Mucosa of rectum (tissue), 2 donors: Measurements from ENCODE around the gene ABHD17C.
"Not testable (repeated sequence)": the region's sequence is repeated elsewhere in the genome, so short reads cannot be mapped to it uniquely, and the experiment has no call there.

Experiments
- H3K27ac ChIP-seq, 2 donors: one replicate each; pipeline ENCODE4 v1.7.0; 2013; ENCODE audit warnings: inconsistent platforms in 2 of 2, low read depth in 2 of 2, low read length in 2 of 2
- H3K27me3 ChIP-seq, 2 donors: one replicate each; pipeline ENCODE4 v1.7.0; 2013; ENCODE audit warnings: low read length in 2 of 2; ENCODE audit not compliant: control insufficient read depth in 2 of 2, insufficient read depth in 2 of 2
- H3K36me3 ChIP-seq, 2 donors: one replicate each; pipeline ENCODE4 v1.7.0; 2013; ENCODE audit warnings: low read length in 2 of 2; ENCODE audit not compliant: control insufficient read depth in 2 of 2, insufficient read depth in 2 of 2
- H3K4me1 ChIP-seq, 2 donors: one replicate each; pipeline ENCODE4 v1.7.0; 2013; ENCODE audit warnings: low read length in 2 of 2, mild to moderate bottlenecking in 1 of 2; ENCODE audit not compliant: control insufficient read depth in 2 of 2, insufficient read depth in 2 of 2
- H3K4me3 ChIP-seq, 2 donors: one replicate each; pipeline ENCODE4 v1.7.0; 2013; ENCODE audit warnings: low read length in 2 of 2
- H3K9ac ChIP-seq, 2 donors: one replicate each; pipeline ENCODE4 v1.7.0; 2013; ENCODE audit warnings: low read length in 2 of 2, low read depth in 1 of 2, mild to moderate bottlenecking in 1 of 2
- H3K9me3 ChIP-seq, 2 donors: one replicate each; pipeline ENCODE4 v1.7.0; 2013; ENCODE audit warnings: low read length in 2 of 2; ENCODE audit not compliant: control insufficient read depth in 2 of 2
- donor health status: healthy.
- donor health status: Normal muscosa, but diverticular disease.

The ABHD17C gene

DNA sequence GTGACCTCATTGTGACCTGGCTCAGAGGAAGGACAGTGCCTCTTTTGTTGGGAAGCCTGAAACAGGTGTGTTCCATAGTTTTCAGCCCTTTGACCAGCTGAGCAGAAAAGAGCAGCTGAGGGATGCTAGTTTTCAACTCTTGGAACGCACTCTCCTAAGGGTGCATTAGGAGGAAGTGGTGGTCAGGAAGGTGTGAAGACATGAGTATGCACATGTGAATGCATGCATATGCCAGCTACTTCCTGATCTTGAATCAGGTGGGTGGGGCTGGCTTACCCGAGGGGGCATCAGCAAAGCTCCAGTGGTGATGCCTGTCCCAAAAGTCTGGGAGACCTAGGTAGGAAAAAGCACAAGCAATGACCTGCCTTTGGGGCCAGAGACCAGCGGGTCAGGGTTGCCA is 60.8 kb downstream of the ABHD17C start:
- H3K36me3 ChIP-seq = peaks cover 18 to 21% of the 10 kb centered on the region in 2 donors
- H3K27me3 ChIP-seq = no peaks in the 10 kb centered on the region
- no peaks in the 10 kb centered on the region for H3K4me1 ChIP-seq
- no peaks in the 10 kb centered on the region for H3K9me3 ChIP-seq
- no peak overlapping the region for H3K27ac ChIP-seq
- no peak overlapping the region for H3K4me3 ChIP-seq
- no peak overlapping the region for H3K9ac ChIP-seq

DNA sequence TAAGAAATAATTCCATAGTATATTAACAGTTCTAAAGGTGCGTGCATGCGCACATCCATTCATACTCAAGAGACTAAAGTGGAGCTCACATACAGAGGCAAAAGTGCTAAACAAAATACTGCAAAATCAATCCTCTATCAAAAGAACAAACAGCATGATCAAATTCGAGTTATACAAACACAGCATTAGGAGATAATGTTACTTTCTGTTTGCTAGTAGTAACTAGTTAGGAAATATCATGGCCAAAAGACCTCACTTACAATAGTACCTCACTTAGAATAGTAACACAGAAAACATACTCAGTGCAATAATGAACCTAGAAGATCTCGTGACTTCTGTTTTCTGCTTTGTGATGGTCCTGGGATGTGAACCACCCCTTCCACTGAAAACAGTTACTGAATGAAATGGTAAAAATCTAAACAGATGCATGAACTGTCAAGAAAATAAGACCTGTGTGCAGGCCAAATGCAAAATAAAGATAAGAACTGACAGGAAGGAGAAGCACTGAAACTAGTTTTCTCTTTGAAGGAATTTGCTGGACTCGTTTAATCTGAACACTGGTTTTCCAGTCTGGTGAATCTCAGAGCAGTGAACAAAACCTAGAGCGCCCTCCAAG is 63.1 kb downstream of the ABHD17C start:
- no peaks in the 10 kb centered on the region for H3K9me3 ChIP-seq
- no peak overlapping the region for H3K9ac ChIP-seq
- H3K27ac ChIP-seq = no peak overlapping the region
- no peaks in the 10 kb centered on the region for H3K27me3 ChIP-seq
- H3K4me3 ChIP-seq = no peak overlapping the region
- peaks cover 14 to 17% of the 10 kb centered on the region in 2 donors for H3K36me3 ChIP-seq
- H3K4me1 ChIP-seq = no peaks in the 10 kb centered on the region

DNA sequence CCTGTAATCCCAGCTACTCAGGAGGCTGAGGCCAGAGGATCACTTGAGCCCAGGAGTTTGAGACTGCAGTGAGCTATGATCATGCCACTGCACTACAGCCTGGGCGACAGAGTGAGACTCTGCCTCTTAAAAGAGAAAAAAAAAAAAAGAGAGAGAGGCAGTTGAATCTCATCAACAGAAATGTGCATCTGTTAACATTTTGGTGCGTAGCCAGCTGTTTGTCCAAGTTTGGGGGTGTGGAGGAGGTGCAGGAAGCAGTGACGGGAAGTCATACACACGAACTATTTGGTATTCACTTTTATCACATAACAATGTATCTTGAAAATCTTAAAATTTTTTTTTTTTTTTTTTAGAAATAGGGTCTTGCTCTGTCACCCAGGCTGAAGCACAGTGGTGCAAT is 65.8 kb downstream of the ABHD17C start:
- Histone ChIP-seq H3K9me3 (no peaks in the 10 kb centered on the region), H3K4me3 (no peak overlapping the region), H3K36me3 (peaks cover 0 to under 1% of the 10 kb centered on the region in 2 donors), H3K4me1 (no peaks in the 10 kb centered on the region), H3K27me3 (no peaks in the 10 kb centered on the region), H3K27ac (no peak overlapping the region), H3K9ac (no peak overlapping the region)

DNA sequence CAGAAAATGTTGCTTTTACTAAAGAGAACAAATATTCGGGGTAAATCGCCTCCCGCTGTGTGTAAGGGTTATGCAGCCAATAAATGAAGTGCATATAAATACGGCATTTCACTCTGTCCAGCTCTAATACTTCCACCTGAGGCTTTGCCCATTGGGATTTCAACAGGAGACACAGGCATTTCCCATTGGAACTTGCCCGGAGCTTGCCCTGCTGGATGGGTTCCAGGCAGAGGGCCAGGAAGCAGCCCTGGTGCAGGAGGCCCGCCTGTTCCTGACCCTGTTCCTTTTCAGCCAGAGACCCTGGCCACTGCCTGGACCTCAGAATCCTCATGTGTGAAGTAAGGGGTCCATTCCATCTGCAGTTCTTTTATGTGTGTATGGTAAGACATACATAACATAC is 66.6 kb downstream of the ABHD17C start:
- no peak overlapping the region for H3K27ac ChIP-seq
- no peaks in the 10 kb centered on the region for H3K9me3 ChIP-seq
- no peaks in the 10 kb centered on the region for H3K36me3 ChIP-seq
- no peak overlapping the region for H3K9ac ChIP-seq
- H3K27me3 ChIP-seq = no peaks in the 10 kb centered on the region
- H3K4me1 ChIP-seq = no peaks in the 10 kb centered on the region
- no peak overlapping the region for H3K4me3 ChIP-seq

DNA sequence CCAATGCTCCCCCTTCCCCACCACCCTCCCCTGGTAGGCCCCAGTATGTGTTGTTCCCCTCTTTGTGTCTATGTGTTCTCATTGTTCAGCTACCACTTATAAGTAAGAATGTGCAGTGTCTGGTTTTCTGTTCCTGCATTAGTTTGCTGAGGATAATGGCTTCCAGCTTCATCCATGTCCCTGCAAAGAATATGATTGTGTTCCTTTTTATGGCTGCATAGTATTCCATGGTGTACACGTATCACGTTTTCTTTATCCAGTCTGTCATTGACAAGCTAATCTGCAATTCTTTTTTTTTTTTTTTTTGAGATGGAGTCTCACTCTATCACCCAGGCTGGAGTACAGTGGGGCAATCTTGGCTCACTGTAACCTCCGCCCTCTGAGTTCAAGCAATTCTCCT is 68.1 kb downstream of the ABHD17C start:
- not testable (repeated sequence) for H3K4me3 ChIP-seq, H3K9ac ChIP-seq, H3K9me3 ChIP-seq, H3K27ac ChIP-seq, H3K27me3 ChIP-seq, H3K4me1 ChIP-seq, H3K36me3 ChIP-seq

DNA sequence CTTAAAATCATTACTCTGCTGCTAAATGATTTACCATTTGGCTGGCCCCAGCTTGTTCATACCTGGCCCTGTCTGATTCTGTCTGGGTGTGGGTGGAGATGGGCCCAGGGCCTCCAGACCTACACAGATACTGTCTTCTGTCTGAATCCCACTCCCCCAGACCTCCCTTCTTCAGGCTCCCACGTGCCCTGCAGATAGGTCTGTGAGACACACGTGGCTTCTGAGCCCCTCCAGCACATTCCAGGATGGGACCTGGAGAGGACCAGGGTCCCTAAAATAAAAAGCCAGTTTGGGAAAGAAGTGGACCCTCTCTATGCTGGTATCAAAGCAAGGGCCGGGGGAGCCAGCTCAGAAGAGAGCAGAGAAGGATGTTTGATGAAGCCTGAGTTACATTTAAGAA is 69.4 kb downstream of the ABHD17C start:
- Histone ChIP-seq H3K27me3 (no peaks in the 10 kb centered on the region), H3K36me3 (no peaks in the 10 kb centered on the region), H3K9ac (no peak overlapping the region), H3K4me1 (no peaks in the 10 kb centered on the region), H3K9me3 (no peaks in the 10 kb centered on the region), H3K27ac (no peak overlapping the region), H3K4me3 (no peak overlapping the region)

DNA sequence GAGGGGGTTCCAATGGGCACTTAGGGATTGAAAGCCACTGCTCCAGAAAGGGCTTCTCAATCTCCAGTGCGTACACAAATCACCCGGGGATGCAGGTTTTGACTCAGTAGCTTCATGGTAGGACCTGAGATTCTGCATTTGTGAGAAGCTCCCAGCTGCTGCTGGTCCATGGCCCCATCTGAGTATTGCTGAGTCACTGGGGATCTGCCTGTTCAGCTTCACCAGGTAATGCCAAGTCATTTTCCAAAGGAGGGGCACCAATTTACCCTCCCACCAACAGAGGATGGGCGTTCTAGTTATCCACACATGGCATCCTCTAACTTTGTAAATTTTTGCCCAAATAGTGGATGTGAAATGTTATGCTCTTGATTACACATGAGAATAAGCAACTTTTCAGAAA is 71.2 kb downstream of the ABHD17C start:
- no peaks in the 10 kb centered on the region for H3K9me3 ChIP-seq
- no peak overlapping the region for H3K4me3 ChIP-seq
- H3K4me1 ChIP-seq = no peaks in the 10 kb centered on the region
- H3K27ac ChIP-seq = no peak overlapping the region
- no peak overlapping the region for H3K9ac ChIP-seq
- H3K27me3 ChIP-seq = no peaks in the 10 kb centered on the region
- no peaks in the 10 kb centered on the region for H3K36me3 ChIP-seq

DNA sequence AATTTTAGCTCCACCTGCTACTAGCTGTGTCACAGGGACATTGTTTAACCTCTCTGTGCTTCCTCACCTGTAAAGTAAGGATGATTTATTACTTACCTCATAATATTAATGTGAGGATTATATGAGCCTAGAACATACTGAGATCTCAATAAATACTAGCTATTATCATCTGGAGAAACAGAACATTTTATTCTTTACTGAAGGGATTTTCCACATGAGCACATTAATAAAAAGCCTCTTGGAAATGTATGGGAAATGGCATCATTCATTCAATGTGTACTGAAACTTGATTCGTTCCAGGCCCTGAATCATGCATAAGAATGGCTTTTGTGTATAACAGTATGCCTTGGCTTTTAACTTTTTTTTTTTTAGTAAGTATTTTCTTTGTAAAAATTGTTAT is 73.0 kb downstream of the ABHD17C start:
- H3K27me3 ChIP-seq = no peaks in the 10 kb centered on the region
- no peaks in the 10 kb centered on the region for H3K36me3 ChIP-seq
- no peak overlapping the region for H3K4me3 ChIP-seq
- H3K27ac ChIP-seq = no peak overlapping the region
- no peaks in the 10 kb centered on the region for H3K4me1 ChIP-seq
- H3K9me3 ChIP-seq = no peaks in the 10 kb centered on the region
- no peak overlapping the region for H3K9ac ChIP-seq

DNA sequence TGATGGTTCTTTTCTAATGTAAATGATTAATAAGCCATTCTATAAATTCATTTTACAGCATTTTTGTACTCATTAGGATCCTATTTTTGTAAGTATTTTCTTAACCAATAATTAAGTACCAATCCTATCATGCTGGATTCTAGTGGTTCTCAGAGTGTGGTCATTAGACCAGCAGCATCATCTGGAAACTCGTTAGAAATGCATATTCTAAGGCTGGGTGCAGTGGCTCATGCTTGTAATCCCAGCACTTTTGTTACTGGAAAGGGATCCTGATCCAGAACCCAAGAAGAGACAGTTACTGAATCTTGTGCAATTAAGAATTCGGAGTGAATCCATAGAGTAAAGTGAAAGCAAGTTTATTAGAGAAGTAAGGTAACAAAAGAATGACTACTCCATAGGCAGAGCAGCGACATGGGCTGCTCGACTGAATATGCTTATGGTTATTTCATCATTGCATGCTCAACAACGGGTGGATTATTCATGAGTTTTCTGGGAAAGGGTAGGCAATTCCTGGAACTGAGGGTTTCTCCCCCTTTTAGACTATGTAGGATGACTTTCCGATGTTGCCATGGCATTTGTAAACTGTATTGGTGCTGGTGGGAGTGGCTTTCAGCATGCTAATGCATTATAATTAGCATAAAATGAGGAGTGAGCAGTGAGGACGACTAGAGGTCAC is 74.2 kb downstream of the ABHD17C start:
- H3K27ac ChIP-seq = no peak overlapping the region
- no peak overlapping the region for H3K4me3 ChIP-seq
- H3K4me1 ChIP-seq = no peaks in the 10 kb centered on the region
- H3K9ac ChIP-seq = no peak overlapping the region
- no peaks in the 10 kb centered on the region for H3K9me3 ChIP-seq
- H3K27me3 ChIP-seq = no peaks in the 10 kb centered on the region
- H3K36me3 ChIP-seq = no peaks in the 10 kb centered on the region

DNA sequence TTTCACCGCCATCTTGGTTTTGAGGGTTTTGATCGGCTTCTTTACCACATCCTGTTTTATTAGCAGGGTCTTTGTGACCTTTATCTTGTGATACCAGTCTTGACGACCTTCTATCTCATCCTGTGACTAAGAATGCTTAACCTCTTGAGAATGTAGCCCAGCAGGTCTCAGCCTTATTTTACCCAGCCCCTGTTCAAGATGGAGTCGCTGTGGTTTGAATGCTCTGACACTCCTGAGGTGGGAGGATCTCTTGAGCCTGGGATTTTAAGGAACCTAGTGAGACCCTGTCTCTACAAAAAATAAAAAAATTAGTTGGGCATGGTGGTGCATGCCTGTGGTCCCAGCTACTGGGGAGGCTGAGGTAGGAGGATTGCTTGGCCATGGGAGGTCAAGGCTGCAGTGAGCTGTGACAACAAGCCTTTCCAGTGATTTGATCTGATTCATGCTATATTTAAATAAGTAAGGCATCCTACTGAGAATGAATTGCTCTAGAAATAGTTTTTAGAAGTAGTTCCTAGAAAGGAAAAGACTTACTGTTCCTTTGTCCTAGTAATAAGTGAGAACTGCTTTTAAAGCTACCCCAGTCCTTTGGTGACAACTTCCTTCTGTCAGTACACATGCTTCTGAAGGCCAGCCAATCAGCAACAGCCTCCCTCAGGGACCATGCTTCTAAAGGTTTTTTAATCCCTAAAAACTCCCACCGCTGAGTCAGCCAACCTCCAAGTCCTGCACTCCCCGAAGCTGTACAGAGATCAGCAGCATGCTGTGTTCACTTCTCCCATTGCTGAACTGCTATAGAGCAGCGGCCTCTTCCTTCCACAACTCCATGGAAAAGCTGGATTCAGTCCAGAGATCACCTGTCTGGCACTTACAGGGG is 75.0 kb downstream of the ABHD17C start:
- Histone ChIP-seq H3K36me3 (no peaks in the 10 kb centered on the region), H3K4me3 (no peak overlapping the region), H3K27ac (no peak overlapping the region), H3K27me3 (no peaks in the 10 kb centered on the region), H3K9me3 (no peaks in the 10 kb centered on the region), H3K9ac (no peak overlapping the region), H3K4me1 (no peaks in the 10 kb centered on the region)
